Measurements from ENCODE around the gene ZNF646.
A peak's percentile ranks its signal among the peaks of the same experiment; 100 is the strongest.

ZNF646 gene

GRCh38 chr16:31110106-31111034 lies 36.1 kb downstream of the ZNF646 start:
- no peak overlapping the region for H3K27ac ChIP-seq (ENCODE audit: low read depth, low read length)
- H3K9me3 ChIP-seq (ENCODE audit: control insufficient read depth, insufficient read depth, low read depth, low read length): no peaks in the 10 kb centered on the region
- H3K4me3 ChIP-seq (ENCODE audit: low read depth, low read length): no peak overlapping the region
- H3K9ac ChIP-seq (ENCODE audit: low read length): no peak overlapping the region
- peaks cover 39% of the 10 kb centered on the region for H3K36me3 ChIP-seq (ENCODE audit: control insufficient read depth, insufficient read depth, low read length)
- no peaks in the 10 kb centered on the region for H3K27me3 ChIP-seq (ENCODE audit: control insufficient read depth, insufficient read depth, low read length)
- H3K4me1 ChIP-seq (ENCODE audit: control insufficient read depth, insufficient read depth, low read length): peaks cover 7% of the 10 kb centered on the region; the same call in 1 of the 2 replicates

- Histone ChIP-seq H3K4me3 (ENCODE audit: low read depth, low read length) (no peak overlapping the region), H3K9ac (ENCODE audit: low read length) (no peak overlapping the region), H3K27ac (ENCODE audit: low read depth, low read length) (no peak overlapping the region), H3K36me3 (ENCODE audit: control insufficient read depth, insufficient read depth, low read length) (peaks cover 39% of the 10 kb centered on the region), H3K27me3 (ENCODE audit: control insufficient read depth, insufficient read depth, low read length) (no peaks in the 10 kb centered on the region), H3K9me3 (ENCODE audit: control insufficient read depth, insufficient read depth, low read depth, low read length) (no peaks in the 10 kb centered on the region), H3K4me1 (ENCODE audit: control insufficient read depth, insufficient read depth, low read length) (0 out of 2 replicates have a peak, but pooled peaks cover 5% of the 10 kb centered on the region)
Measured at GRCh38 chr16:31111881-31112466, 37.8 kb downstream of the ZNF646 start.

- Histone ChIP-seq H3K9ac (ENCODE audit: low read length) (no peak overlapping the region), H3K4me3 (ENCODE audit: low read depth, low read length) (no peak overlapping the region), H3K9me3 (ENCODE audit: control insufficient read depth, insufficient read depth, low read depth, low read length) (no peaks in the 10 kb centered on the region), H3K27ac (ENCODE audit: low read depth, low read length) (no peak overlapping the region), H3K4me1 (ENCODE audit: control insufficient read depth, insufficient read depth, low read length) (0 out of 2 replicates have a peak, but pooled peaks cover 4% of the 10 kb centered on the region), H3K27me3 (ENCODE audit: control insufficient read depth, insufficient read depth, low read length) (no peaks in the 10 kb centered on the region), H3K36me3 (ENCODE audit: control insufficient read depth, insufficient read depth, low read length) (peaks cover 39% of the 10 kb centered on the region)
Measured at GRCh38 chr16:31112711-31113110, 38.5 kb downstream of the ZNF646 start.

- H3K27ac ChIP-seq (ENCODE audit: low read depth, low read length): no peak overlapping the region
- peaks cover 39% of the 10 kb centered on the region for H3K36me3 ChIP-seq (ENCODE audit: control insufficient read depth, insufficient read depth, low read length)
- H3K4me3 ChIP-seq (ENCODE audit: low read depth, low read length): no peak overlapping the region
- H3K27me3 ChIP-seq (ENCODE audit: control insufficient read depth, insufficient read depth, low read length): no peaks in the 10 kb centered on the region
- no peak overlapping the region for H3K9ac ChIP-seq (ENCODE audit: low read length)
- peaks cover 2% of the 10 kb centered on the region; the same call in 1 of the 2 replicates for H3K4me1 ChIP-seq (ENCODE audit: control insufficient read depth, insufficient read depth, low read length)
- H3K9me3 ChIP-seq (ENCODE audit: control insufficient read depth, insufficient read depth, low read depth, low read length): no peaks in the 10 kb centered on the region
Measured at GRCh38 chr16:31113121-31114120, 39.2 kb downstream of the ZNF646 start.

- Histone ChIP-seq H3K9me3 (ENCODE audit: control insufficient read depth, insufficient read depth, low read depth, low read length) (no peaks in the 10 kb centered on the region), H3K36me3 (ENCODE audit: control insufficient read depth, insufficient read depth, low read length) (peaks cover 43% of the 10 kb centered on the region), H3K4me1 (ENCODE audit: control insufficient read depth, insufficient read depth, low read length) (peaks cover 3% of the 10 kb centered on the region; the same call in 1 of the 2 replicates), H3K27me3 (ENCODE audit: control insufficient read depth, insufficient read depth, low read length) (no peaks in the 10 kb centered on the region), H3K9ac (ENCODE audit: low read length) (no peak overlapping the region), H3K27ac (ENCODE audit: low read depth, low read length) (no peak overlapping the region), H3K4me3 (ENCODE audit: low read depth, low read length) (no peak overlapping the region)
Measured at GRCh38 chr16:31114468-31114867, 40.2 kb downstream of the ZNF646 start.

GRCh38 chr16:31117384-31118222 lies 43.4 kb downstream of the ZNF646 start, which contains the start of gene KAT8:
Gene KAT8, plus strand, starts transcription at chr16:31117664. Its CDS starts 18 bp downstream, at chr16:31117682.
- peaks cover 39% of the 10 kb centered on the region for H3K36me3 ChIP-seq (ENCODE audit: control insufficient read depth, insufficient read depth, low read length)
- H3K27ac ChIP-seq (ENCODE audit: low read depth, low read length): peak within 1 kb of the TSS; percentile 93
- H3K9me3 ChIP-seq (ENCODE audit: control insufficient read depth, insufficient read depth, low read depth, low read length): no peaks in the 10 kb centered on the region

GRCh38 chr16:31118223-31119155 lies 44.3 kb downstream of the ZNF646 start:
- H3K4me1 ChIP-seq (ENCODE audit: control insufficient read depth, insufficient read depth, low read length): peaks cover 3% of the 10 kb centered on the region; the same call in 1 of the 2 replicates
- H3K36me3 ChIP-seq (ENCODE audit: control insufficient read depth, insufficient read depth, low read length): peaks cover 40% of the 10 kb centered on the region
- H3K9ac ChIP-seq (ENCODE audit: low read length): peak overlapping the region; percentile 80
- H3K27me3 ChIP-seq (ENCODE audit: control insufficient read depth, insufficient read depth, low read length): no peaks in the 10 kb centered on the region
- H3K9me3 ChIP-seq (ENCODE audit: control insufficient read depth, insufficient read depth, low read depth, low read length): no peaks in the 10 kb centered on the region
- H3K27ac ChIP-seq (ENCODE audit: low read depth, low read length): no peak overlapping the region
- H3K4me3 ChIP-seq (ENCODE audit: low read depth, low read length): peak overlapping the region; percentile 95

More at GRCh38 chr16:31117384-31118222, 43.4 kb downstream of the ZNF646 start, which contains the start of gene KAT8:
- Histone ChIP-seq H3K4me3 (ENCODE audit: low read depth, low read length) (peak within 1 kb of the TSS; percentile 95), H3K4me1 (ENCODE audit: control insufficient read depth, insufficient read depth, low read length) (peaks cover 3% of the 10 kb centered on the region; the same call in 1 of the 2 replicates), H3K27me3 (ENCODE audit: control insufficient read depth, insufficient read depth, low read length) (no peaks in the 10 kb centered on the region), H3K9ac (ENCODE audit: low read length) (peak within 1 kb of the TSS; percentile 83)

GRCh38 chr16:31120129-31120528 lies 45.9 kb downstream of the ZNF646 start:
- no peak overlapping the region for H3K4me3 ChIP-seq (ENCODE audit: low read depth, low read length)
- no peaks in the 10 kb centered on the region for H3K9me3 ChIP-seq (ENCODE audit: control insufficient read depth, insufficient read depth, low read depth, low read length)
- H3K9ac ChIP-seq (ENCODE audit: low read length): no peak overlapping the region
- no peak overlapping the region for H3K27ac ChIP-seq (ENCODE audit: low read depth, low read length)
- H3K4me1 ChIP-seq (ENCODE audit: control insufficient read depth, insufficient read depth, low read length): peaks cover 3% of the 10 kb centered on the region; the same call in 1 of the 2 replicates
- peaks cover 49% of the 10 kb centered on the region for H3K36me3 ChIP-seq (ENCODE audit: control insufficient read depth, insufficient read depth, low read length)
- H3K27me3 ChIP-seq (ENCODE audit: control insufficient read depth, insufficient read depth, low read length): no peaks in the 10 kb centered on the region

- peaks cover 5% of the 10 kb centered on the region; the same call in 1 of the 2 replicates for H3K4me1 ChIP-seq (ENCODE audit: control insufficient read depth, insufficient read depth, low read length)
- H3K27ac ChIP-seq (ENCODE audit: low read depth, low read length): no peak overlapping the region
- H3K9ac ChIP-seq (ENCODE audit: low read length): no peak overlapping the region
- H3K9me3 ChIP-seq (ENCODE audit: control insufficient read depth, insufficient read depth, low read depth, low read length): no peaks in the 10 kb centered on the region
- H3K27me3 ChIP-seq (ENCODE audit: control insufficient read depth, insufficient read depth, low read length): no peaks in the 10 kb centered on the region
- no peak overlapping the region for H3K4me3 ChIP-seq (ENCODE audit: low read depth, low read length)
- H3K36me3 ChIP-seq (ENCODE audit: control insufficient read depth, insufficient read depth, low read length): peaks cover 64% of the 10 kb centered on the region
Measured at GRCh38 chr16:31125844-31126243, 51.6 kb downstream of the ZNF646 start.

All from HUES6 (cell line).